Gastrocnemius medialis (tissue), 4 donors: ENCODE results near the gene ENDOD1. TPM values are rescaled to one million over a fixed set of nuclear protein-coding genes. Genes with fewer than 3 reads are reported as not detected.
A peak's percentile ranks its signal among the peaks of the same experiment; 100 is the strongest.

Source experiments
- ATAC-seq, 2 donors: fragments of 150-250 bp; one replicate each; pipeline ENCODE4 v1.9.1; 2016
- DNase-seq, 2 donors: peaks; one replicate each; pipeline ENCODE4 v3.0.0-alpha.2; 2019
- H3K27ac ChIP-seq, 4 donors: fragments of 200-600 bp; sonication (generic); 1 replicate in 1 of 4; 2 replicates in 3 of 4; pipeline ENCODE4 v1.5.1; 2016 to 2018; ENCODE audit warnings: mild to moderate bottlenecking in 2 of 4, moderate library complexity in 1 of 4
- H3K27me3 ChIP-seq, 3 donors: fragments of 200-600 bp; sonication (generic) in 2 of 3; 1 replicate in 1 of 3; 2 replicates in 2 of 3; pipeline versions ENCODE4 v1.5.1 to v1.6.0; 2016 to 2019; ENCODE audit warnings: mild to moderate bottlenecking in 1 of 3, moderate library complexity in 1 of 3
- H3K36me3 ChIP-seq, 2 donors: fragments of 200-600 bp; sonication (generic) in 1 of 2; one replicate each; pipeline ENCODE4 v1.5.1; 2017 to 2018
- H3K4me1 ChIP-seq, 2 donors: fragments of 200-600 bp; sonication (generic) in 1 of 2; one replicate each; pipeline ENCODE4 v1.5.1; 2016 to 2017; ENCODE audit warnings: mild to moderate bottlenecking in 2 of 2
- H3K4me3 ChIP-seq, 4 donors: fragments of 200-600 bp; sonication (generic) in 3 of 4; 1 replicate in 1 of 4; 2 replicates in 3 of 4; pipeline ENCODE4 v1.5.1; 2016 to 2019; ENCODE audit warnings: mild to moderate bottlenecking in 2 of 4
- H3K9me3 ChIP-seq, 3 donors: fragments of 200-600 bp; sonication (generic) in 2 of 3; 1 replicate in 1 of 3; 2 replicates in 2 of 3; pipeline ENCODE4 v1.5.1; 2016 to 2019
- CTCF ChIP-seq, 5 experiments: fragments of 450-650 bp in 3 of 5; fragments of 200-600 bp in 2 of 5; sonication (generic) in 2 of 5; IDR thresholded peaks in 4 of 5; conservative IDR thresholded peaks in 1 of 5; 1 replicate in 4 of 5; 2 replicates in 1 of 5; pipeline ENCODE4 v1.5.1; 2016 to 2019; ENCODE audit warnings: antibody characterized with exemption in 5 of 5, mild to moderate bottlenecking in 3 of 5, moderate library complexity in 3 of 5
- POLR2A ChIP-seq, 2 donors: fragments of 450-650 bp; IDR thresholded peaks; one replicate each; pipeline ENCODE4 v1.6.1; 2017; ENCODE audit warnings: antibody characterized with exemption in 2 of 2, mild to moderate bottlenecking in 2 of 2, moderate library complexity in 2 of 2
- in situ Hi-C, 4 donors: fragments of 200-750 bp; cut with MboI; loops; one replicate each; pipeline versions ENCODE4 v1.15.0 to v1.8.0; 2017; ENCODE audit warnings: low sequenced_read_pairs in 4 of 4
- intact Hi-C: fragments of 100-400 bp; cut with DNase I; formaldehyde crosslinking; loops from one replicate; pipeline ENCODE4 v1.15.1; 2023; ENCODE audit warnings: low total_unique reads
- total RNA-seq, 4 donors: library from RNA; depleted of rRNA; stranded (reverse); fragments of >200 nt; gene quantifications; one replicate each; pipeline versions ENCODE4 v1.1.0 to v1.2.3, GENCODE V29; 2016

The ENDOD1 gene
- total RNA-seq, 4 donors from 2014 or later, result 17.5 to 35.2 (median 27.6) TPM

- H3K36me3 ChIP-seq, result no peaks in the 10 kb centered on the region
- H3K4me1 ChIP-seq, result peaks cover 7% of the 10 kb centered on the region in 2 donors
- H3K4me3 ChIP-seq, result no peak overlapping the region
- no peak for TF ChIP-seq POLR2A (IDR thresholded peaks at IDR 0.05)
- TF ChIP-seq CTCF (IDR thresholded peaks at IDR 0.05 in 4 of 5, conservative IDR thresholded peaks at IDR 0.05 in 1 of 5), result peak; percentile 17 to 49 (median 20)
- no peak overlapping the region for H3K27ac ChIP-seq
- DNase-seq (no peak), ATAC-seq (peak; percentile 77 to 92)
- in situ Hi-C loops, result loop anchor here in 1 of 4 donors (10.0 kb wide), 1 partner anchor 164 kb away; the partner anchor contains the start of genes CWC15 and KDM4D
- intact Hi-C loops, result loop anchor here (1.0 kb wide), 1 partner anchor 69 kb away; no protein-coding TSS in a partner anchor
- no peaks in the 10 kb centered on the region for H3K9me3 ChIP-seq
- no peaks in the 10 kb centered on the region for H3K27me3 ChIP-seq
Observed at GRCh38 chr11:95138448-95138847, 48.8 kb downstream of the ENDOD1 start.

DNA sequence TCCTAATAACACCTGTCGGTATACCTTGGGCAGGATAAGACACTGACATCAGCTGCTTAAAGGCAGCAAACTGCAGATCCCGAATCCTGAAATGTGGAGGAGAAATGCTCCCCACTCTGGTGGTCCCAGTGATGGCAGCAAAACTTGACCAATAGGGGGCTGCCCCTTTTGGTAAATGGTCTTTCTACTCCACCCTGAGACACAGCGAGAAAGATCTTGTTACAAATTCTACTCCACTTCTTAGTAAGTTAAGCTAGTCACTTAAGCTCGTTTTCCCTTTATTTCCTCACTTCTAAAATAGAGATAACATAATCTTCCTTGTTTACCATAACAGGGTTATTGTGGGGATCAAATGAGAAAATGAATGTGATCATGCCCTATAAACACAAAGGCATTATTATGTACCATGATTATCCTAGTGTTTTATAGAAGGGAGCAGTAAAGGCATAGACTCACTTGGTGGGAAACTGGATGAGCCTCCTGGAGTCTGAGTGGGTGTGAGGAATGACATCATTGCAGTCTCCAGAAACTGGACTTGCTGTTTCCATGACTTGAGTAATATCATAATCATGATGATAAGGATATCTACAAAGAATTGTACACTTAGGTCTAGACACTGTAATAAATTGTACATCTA, 50.9 kb downstream of the ENDOD1 start:
- Histone ChIP-seq H3K27me3 (no peaks in the 10 kb centered on the region), H3K27ac (no peak overlapping the region), H3K36me3 (no peaks in the 10 kb centered on the region), H3K9me3 (no peaks in the 10 kb centered on the region), H3K4me3 (no peak overlapping the region), H3K4me1 (no peaks in the 10 kb centered on the region)
- TF ChIP-seq POLR2A (IDR thresholded peaks at IDR 0.05) (no peak), CTCF (IDR thresholded peaks at IDR 0.05 in 4 of 5, conservative IDR thresholded peaks at IDR 0.05 in 1 of 5) (no peak)
- intact Hi-C loops, result no loop called here
- in situ Hi-C loops, result loop anchor here in 3 of 4 donors (5.0 kb wide), 3 partner anchors 63 to 73 kb away; partner anchors contain the start of gene SRSF8 (in 1 of the 3)
- ATAC-seq, result no peak
- DNase-seq, result no peak

DNA sequence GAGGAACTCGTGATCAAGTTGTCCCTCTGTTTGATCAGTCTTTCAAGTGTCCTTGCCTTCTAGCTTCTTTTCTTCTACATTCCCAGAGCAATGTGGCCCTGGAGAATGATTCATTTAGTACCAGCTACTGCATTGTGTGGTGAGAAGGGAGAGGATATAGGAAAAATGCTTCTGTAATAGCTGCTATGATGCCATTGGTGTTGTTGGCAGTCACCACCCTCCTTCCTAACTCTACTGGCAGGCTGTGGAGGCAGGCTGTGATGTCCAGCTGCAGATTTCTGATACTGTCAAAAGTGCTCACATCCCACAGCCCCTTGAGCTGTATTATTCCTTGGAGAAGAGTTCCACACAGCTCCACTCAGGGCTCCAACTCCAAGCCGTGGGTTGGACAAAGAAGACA, 52.8 kb downstream of the ENDOD1 start:
- no peak overlapping the region for H3K4me3 ChIP-seq
- intact Hi-C loops (no loop called here), in situ Hi-C loops (loop anchor here in 3 of 4 donors (5.0 kb wide), 3 partner anchors 65 to 75 kb away; partner anchors contain the start of gene SRSF8 (in 1 of the 3))
- no peak for DNase-seq
- ATAC-seq, result no peak
- TF ChIP-seq POLR2A (IDR thresholded peaks at IDR 0.05) (no peak), CTCF (IDR thresholded peaks at IDR 0.05 in 4 of 5, conservative IDR thresholded peaks at IDR 0.05 in 1 of 5) (no peak)
- H3K27me3 ChIP-seq, result no peaks in the 10 kb centered on the region
- H3K27ac ChIP-seq, result no peak overlapping the region
- H3K36me3 ChIP-seq, result no peaks in the 10 kb centered on the region
- H3K9me3 ChIP-seq, result no peaks in the 10 kb centered on the region
- H3K4me1 ChIP-seq, result peaks cover 0 to 2% of the 10 kb centered on the region in 2 donors

GRCh38 chr11:95143106-95143681, 53.5 kb downstream of the ENDOD1 start:
- Histone ChIP-seq H3K36me3 (no peaks in the 10 kb centered on the region), H3K4me3 (no peak overlapping the region), H3K9me3 (no peaks in the 10 kb centered on the region), H3K27ac (no peak overlapping the region), H3K4me1 (peaks cover 7 to 10% of the 10 kb centered on the region in 2 donors), H3K27me3 (no peaks in the 10 kb centered on the region)
- intact Hi-C loops, result no loop called here
- TF ChIP-seq CTCF (IDR thresholded peaks at IDR 0.05 in 4 of 5, conservative IDR thresholded peaks at IDR 0.05 in 1 of 5) (no peak), POLR2A (IDR thresholded peaks at IDR 0.05) (no peak)
- DNase-seq (no peak), ATAC-seq (no peak)
- in situ Hi-C loops, result loop anchor here in 3 of 4 donors (5.0 kb wide), 3 partner anchors 66 to 76 kb away; partner anchors contain the start of gene SRSF8 (in 1 of the 3)
